ENCODE results near the gene THOC6.
"Not testable (repeated sequence)": the region's sequence is repeated elsewhere in the genome, so short reads cannot be mapped to it uniquely, and the experiment has no call there.

Gene THOC6

DNA sequence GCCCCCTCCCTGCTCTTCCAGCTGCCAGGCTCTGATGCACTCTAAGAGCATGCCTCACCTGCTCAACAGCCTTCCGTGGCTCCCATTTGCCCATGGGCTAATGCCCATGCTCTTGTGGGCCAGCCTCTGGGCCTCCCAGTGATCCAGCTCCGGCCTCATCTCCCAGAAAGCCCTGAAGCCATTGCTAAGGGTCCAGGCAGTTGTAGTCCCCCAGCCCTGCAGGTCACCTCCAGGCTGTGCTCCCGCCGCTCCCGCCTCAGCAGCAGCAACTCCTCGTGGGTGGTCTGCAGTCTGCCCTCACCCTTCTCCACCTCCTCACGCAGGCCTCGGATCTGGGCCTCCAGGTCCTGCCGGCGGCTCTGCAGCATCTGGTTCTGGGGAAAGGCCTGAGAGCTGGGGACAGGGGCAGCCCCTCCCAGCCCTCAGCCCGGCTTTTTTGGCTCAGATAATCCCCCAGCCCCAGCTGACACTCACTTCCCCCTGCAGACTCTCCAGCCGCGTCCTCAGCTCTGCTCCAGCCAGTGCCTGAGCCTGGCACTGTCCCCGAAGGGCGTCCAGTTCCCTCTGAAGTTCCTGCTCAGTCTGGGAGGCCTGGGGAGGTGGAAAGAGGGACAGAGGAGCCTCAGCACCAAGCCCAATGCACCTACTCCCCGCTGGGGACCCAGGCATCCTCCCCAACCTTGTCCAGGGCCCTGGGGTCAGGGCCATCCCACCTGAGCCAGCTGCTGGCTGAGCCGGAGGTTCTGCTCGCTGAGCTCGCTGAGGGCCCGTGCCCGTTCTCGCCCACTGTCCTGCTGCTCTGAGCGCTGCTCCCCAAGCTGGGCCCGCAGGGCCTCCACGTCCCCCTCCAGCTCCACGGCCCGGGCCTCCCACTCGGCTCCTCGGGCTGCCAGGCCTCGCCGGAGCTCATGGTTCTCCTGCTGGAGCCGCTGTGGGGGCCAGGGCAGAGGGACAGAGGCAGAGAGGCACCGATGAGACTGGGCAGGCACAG lies 6.7 kb downstream of the THOC6 start:
- DNase-seq = no peak

DNA sequence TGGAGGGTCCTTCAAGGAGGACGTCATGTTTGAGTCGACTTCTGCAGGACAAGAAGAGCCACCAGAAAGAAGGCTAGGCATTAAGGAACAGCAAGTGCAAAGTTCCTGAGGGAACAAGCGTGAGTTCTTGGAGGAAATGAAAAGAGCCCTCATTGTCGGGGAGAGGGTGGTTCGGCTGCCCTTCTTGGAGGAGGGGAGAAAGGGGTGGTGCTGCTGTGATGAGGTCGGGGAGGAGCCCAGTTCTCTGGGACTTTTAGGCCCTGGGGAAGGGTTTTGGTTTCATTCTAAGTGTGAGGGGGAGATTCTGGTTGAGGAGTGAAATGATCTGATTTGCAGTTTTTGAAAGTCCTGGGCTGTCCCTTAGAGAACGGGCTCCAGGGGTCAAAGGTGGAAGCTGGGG lies 8.8 kb downstream of the THOC6 start:
- no peak for DNase-seq

DNA sequence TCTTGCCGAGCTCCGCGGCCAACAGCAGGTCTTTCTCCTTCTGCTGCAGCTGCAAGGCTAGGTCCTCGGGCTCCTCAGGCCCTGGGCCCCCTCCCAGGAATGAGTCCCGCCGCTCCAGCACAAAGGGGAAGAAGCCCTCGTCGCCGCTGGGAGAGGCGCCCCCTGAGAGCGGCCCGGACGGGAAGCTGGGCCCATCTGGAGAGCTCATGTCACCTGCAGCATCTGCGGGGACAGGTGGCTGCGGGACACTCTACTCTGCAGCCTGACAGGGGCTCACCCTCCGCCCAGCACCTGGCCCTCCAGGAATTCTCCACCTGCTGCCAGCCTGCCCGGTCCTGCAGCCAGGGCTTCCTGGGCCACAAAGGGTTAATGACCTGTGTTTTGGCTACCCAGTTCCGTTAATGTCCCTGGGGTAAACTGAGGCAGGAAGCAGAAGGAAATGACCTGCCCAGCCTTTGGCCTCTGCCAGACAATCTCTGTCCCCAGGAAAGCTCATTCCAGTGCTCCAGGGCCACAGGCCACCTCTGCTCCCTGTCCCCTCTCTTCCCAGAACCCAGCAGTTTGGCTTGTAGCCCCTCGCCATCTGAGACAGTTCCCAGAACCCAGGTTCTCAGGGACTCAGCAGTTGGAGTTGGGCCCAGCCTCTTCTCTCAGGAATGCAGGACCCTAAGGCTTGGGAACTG lies 11.6 kb downstream of the THOC6 start:
- DNase-seq = no peak

DNA sequence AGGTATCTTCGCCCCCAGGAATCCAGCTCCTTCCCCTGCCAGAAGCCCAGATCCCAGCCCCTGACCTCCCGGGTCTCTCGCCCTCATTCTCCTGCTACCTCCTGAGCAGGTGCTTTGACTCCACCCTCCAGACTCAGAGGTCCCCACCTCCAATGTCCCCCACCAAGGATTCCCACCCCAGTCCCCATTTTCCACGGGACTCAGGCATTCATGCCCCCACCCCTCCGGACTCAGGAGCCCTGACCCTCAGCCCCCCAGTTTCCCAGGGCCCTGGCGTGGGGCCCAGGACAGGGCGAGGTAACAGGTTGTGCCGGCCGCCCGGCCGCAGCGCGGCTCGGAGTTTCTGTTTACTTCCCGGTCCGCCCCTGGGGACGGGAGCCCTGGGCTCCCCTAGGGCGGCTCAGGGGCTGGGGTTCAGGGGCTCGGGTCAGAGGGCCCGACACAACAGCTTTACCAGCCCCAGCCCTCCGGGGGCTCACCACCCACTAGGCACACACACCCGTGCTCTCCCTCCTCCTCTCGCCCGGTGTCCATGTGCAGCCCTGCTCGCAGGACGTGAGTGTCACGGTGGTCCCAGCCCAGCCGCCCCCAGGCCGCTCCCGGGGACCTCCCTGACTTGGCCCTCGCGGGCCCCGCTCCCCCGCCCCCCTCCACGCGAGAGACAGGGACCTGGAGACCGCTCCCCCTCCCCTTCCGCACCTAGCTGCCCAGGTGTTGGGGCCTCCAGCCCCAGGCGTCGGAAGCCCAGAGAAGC lies 12.3 kb downstream of the THOC6 start:
- no peak for DNase-seq

DNA sequence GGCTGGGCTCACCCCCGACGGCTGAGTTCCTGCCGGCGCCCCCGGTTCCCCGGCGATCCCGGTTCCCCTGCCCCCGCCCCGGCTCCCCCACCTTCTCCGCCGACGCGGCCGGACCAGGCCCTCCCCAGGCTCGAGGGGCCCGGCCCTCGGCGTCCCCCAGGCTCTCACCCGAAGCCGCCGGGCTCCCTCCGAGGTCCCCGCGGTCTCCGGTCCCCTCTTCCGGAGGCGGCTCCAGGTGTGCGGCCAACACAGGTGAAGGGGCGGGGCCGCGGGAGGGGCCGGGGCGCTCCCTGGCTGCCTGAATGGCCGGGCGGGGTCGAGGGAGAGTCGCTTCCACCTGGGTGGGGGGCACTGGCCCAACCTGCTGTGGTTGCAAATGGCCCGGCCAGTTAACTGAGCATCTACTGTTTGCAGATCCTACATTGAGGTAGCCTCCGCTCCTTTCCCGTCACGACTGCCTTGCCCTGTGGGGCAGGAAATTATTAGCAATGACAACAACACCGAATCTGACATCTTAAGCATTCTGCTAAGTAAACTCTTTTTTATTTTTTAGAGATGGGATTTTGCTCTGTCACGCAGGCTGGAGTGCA lies 13.0 kb downstream of the THOC6 start, which contains the start of gene BICDL2:
Gene BICDL2 (minus strand): TSS at position 219 of the 590 bp plus-strand sequence. CDS start 1,448 bp downstream, outside the sequence.
- DNase-seq = no peak

DNA sequence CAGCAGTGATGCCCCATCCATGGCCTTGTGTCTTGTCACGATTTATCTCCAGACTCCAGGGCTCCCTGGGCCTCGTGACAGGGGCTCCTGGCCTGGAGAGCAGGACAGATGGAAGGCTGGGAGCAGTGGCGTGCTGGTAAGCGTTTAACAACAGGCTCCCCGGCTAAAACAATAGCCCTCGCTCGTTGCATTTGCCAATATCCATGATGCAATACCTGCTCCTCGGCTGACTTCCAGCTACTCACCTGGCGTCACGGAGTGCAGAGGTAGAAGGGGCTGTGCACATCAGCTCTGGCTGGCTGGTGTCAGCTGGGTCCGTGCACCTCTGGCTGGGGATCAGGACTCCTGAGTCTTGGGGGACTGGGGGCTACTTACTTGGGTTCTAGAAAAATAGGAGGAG lies 14.4 kb downstream of the THOC6 start:
- no peak for DNase-seq

DNA sequence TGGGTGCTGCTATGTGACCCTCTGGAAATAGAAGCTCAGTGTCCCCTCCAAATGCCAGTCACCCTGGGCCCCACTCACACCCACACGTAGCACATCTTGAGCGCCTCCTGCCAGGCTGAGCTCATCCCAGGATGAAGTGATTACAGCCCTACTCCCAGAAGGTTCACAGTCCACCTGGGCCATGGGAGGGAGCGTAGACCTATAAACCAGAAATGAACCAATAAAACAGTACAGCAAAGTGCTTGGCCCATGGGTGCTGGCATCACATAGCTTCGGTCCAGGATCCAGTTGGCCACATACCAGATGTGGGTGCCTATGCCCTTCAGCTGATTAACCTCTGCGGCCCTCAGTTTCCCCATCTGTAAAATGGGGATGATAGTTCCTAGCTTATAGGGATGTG lies 15.1 kb downstream of the THOC6 start:
- DNase-seq = no peak

DNA sequence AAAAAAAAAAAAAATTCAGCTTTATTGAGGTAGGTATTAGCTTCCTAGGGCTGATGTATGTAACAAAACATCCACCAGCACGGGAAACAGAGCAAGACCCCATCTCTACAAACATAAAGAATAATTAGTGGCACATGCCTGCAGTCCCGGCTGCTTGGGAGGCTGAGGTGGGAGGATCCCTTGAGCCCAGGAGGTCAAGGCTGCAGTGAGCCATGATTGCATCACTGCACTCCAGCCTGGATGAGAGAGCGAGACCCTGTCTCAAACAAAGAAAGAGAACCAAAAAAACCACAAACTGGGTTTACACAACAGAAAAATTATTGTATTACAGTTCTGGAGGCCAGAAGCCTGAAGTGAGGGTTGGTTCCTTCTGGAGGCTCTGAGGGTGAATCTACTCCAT lies 18.5 kb downstream of the THOC6 start:
- DNase-seq = no peak

DNA sequence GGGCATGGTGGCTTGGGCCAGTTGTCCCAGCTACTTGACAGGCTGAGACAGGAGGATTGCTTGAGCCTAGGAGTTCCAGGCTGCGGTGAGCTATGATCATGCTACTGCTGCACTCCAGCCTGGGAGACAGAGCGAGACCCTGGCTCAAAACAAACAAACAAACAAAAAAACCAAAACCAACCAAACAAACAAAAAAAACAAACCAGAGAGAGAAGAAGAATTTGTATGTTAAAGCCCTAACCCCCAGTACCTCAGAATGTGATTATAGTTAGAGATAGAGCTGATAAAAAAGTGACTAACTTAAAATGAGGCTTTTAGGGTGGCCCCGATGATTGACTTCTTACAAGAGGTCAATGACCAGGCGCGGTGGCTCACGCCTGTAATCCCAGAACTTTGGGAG lies 20.9 kb downstream of the THOC6 start:
- DNase-seq = no peak

DNA sequence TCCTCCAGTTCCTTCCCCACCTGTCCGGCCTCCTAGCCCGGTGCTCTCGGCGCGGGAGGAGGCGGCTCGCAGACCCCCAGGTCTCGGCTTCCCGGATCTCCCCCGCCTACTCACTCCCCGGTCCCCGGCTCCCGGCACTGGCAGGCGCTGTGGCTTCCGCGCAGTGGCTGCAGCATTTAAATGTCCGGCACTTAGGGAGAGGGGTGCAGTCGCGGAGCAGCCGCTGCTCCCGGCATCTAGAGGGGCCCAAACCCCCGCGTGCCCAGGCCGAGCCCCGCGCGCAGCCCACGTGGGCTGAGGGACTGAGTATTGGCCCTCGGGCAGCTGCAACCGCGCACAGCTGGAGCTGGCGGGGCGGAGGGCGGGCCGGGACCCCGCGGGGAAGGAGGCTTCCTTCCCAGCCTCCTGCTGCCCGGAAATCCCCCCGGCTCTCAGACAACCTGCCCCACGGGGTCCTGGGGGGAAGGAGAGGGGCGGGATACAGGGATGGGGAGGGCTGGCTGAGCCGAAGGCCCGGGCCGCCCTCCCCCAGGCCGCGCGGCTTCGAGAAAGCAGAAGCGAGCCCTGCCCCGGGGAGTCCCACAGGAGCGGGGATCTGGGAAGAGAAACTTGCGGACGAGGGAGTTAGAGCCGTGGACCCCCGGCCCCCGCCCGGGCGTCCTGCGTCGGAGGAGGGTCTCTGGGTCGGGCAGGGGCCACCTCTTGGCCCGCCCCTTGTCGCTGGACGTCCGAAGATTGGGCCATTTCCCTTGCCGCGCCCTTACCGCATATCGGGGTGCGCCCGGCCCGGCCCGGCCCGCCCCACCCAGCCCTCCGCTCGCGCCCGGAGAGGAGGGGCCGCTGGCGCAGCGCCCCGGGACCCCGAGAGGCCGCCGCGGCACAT lies 22.2 kb downstream of the THOC6 start, which contains the start of gene MMP25:
Gene MMP25 (plus strand): TSS at position 804 of the 883 bp plus-strand sequence. CDS start 357 bp downstream, outside the sequence.
- no peak for DNase-seq

DNA sequence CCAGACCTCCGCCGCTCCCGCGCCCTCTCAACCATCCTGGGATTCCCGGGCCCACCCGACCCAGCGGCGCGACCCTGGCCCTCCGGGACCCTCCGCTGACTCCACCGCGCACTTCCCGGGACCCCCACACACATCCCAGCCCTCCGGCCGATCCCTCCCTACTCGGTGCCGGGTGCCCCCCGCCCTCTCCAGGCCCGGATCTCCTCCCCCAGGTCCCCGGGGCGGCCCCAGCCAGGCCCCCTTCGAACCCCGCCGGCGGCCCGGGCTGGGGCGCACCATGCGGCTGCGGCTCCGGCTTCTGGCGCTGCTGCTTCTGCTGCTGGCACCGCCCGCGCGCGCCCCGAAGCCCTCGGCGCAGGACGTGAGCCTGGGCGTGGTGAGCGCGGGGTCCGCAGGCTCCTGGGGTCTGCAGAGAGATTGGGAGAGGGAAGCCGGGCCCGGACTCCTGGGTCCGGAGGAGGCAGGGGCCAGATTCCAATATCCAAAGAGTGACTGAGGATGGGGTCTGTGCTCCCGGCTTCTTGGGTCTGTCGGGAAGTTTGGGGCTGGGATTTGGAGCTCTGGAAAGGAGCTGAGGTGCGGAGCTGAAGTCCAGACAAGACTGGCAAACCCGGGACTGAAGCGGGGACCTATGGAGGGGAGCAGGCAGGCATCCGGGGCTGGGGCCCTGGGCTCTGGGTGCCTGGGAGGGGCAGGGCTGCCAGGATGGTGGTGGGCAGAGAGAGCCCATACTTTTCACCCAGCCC lies 23.0 kb downstream of the THOC6 start:
- no peak for DNase-seq

DNA sequence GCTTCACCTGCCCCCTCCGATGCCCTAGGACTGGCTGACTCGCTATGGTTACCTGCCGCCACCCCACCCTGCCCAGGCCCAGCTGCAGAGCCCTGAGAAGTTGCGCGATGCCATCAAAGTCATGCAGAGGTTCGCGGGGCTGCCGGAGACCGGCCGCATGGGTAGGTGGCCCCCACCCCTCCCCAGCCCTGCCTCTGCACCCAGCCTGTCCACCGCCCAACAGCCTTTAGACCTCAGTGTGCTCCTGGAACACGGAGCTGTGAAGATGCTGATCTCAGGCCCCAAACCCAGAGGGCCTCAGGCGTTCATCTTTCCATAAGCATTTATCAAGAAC lies 23.5 kb downstream of the THOC6 start:
- DNase-seq = no peak

DNA sequence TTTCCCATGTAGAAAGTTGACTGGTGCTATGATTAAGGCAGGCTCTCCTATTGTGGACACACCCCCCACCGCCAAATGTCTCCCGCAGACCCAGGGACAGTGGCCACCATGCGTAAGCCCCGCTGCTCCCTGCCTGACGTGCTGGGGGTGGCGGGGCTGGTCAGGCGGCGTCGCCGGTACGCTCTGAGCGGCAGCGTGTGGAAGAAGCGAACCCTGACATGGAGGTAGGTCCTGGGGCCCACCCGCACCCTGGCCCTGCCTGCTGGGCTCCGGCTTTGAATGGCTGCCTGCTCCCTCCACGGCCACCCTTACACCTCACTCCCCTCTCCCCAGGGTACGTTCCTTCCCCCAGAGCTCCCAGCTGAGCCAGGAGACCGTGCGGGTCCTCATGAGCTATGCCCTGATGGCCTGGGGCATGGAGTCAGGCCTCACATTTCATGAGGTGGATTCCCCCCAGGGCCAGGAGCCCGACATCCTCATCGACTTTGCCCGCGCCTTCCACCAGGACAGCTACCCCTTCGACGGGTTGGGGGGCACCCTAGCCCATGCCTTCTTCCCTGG lies 26.2 kb downstream of the THOC6 start:
- DNase-seq = no peak

DNA sequence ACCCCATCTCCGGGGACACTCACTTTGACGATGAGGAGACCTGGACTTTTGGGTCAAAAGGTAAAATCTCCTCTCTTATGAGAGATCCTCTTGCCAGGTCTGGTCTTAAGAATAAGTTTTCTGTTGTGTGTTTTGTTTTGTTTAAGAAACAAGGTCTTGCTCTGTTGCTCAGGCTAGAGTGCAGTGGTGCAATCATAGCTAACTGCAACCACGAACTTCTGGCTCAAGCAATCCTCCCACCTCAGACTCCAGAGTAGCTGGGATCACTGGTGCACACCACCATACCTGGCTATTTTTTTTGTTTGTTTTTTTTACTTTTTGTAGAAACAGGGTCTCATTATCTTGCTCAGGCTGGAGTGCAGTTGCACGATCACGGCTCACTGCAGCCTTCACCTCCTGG lies 26.7 kb downstream of the THOC6 start:
- no peak for DNase-seq

DNA sequence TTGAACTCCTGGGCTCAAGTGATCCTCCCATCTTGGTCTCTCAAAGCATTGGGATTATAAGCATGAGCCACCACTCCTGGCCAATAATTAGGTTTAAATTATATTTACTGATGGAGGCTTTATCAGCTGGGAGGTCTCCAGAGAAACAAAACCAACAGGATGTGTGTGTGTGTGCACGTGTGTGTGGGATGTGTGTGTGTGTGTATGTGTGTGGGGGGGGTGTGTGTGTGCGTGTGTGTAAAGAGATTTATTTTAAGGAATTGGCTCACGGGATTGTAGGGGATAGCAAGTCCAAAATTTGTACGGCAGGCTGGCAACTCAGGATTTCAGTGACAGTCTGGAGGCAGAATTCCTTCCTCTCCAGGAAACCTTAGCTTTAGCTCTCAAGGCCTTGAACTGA lies 27.2 kb downstream of the THOC6 start:
- DNase-seq = no peak

DNA sequence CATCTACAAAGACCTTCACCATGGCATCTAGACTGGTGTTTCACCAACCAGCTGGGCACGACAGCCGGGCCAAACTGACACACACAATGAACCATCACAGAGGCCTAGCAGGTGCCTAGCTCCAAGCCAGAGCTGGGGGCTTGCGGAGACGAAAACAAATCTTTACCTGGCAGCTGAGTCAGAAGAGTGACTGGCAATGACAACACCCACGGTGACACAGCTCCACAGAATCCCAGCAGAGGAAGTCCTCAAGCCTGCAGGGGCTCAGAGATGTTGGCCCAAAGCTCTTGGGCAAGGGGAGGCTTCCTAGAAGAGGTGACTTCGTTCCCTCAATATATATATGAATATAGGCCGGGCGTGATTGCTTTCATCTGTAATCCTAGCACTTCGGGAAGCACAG lies 27.7 kb downstream of the THOC6 start:
- DNase-seq = no peak

DNA sequence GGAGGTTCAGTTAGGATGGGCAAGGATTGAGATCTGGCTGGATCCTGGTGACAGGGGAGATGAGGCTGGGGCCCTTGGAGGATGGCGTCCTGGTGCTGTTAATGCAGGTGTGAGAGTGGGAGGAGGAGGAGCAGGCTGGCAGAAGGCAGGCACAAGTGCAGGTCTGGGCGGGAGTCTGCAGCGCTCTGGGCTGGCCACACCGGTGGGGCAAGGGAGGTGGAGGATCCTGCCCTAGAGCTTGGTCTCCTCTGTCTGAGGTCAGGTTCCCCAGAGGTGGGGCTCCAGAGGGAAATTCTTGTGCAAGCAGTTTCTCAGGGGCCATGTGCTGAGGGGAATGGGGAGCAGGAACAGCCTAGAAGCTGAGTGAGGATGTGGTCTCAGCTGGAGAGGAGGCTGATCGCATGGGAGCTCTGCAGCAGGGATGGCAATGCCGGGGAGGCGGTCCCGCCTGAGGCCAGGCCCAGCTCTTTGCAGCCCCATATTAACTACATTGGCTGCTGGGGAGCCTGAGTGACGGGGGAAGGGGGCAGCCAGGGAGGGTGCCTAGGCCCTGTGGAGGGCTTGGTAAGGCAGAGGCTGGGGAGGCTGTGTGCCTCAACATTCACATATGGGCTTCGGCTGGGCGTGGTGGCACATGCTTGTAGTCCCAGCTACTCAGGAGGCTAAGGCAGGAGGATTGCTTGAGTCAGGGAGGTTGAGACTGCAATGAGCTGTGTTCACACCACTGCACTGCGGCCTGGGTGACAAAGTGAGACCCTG lies 28.9 kb downstream of the THOC6 start:
- DNase-seq = not testable (repeated sequence)

DNA sequence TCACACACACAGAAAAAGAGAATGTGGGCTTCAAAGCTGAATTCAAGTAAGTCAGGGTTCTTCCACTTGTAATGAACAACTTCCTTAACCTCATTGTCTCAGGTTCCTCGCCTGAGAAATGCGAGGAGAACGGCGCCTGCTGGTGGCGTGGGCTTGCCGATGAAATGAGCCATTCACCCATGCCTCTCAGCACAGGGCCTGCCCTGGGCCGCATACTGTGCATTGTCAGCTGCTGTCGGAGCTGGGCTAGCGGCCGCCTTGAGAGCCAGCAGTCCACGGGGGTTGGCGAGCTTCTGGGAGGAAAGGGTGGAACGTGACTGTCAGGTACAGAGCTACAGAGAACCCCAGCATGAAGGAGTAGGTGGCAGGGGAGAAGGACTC lies 29.5 kb downstream of the THOC6 start:
- DNase-seq = not testable (repeated sequence)

DNA sequence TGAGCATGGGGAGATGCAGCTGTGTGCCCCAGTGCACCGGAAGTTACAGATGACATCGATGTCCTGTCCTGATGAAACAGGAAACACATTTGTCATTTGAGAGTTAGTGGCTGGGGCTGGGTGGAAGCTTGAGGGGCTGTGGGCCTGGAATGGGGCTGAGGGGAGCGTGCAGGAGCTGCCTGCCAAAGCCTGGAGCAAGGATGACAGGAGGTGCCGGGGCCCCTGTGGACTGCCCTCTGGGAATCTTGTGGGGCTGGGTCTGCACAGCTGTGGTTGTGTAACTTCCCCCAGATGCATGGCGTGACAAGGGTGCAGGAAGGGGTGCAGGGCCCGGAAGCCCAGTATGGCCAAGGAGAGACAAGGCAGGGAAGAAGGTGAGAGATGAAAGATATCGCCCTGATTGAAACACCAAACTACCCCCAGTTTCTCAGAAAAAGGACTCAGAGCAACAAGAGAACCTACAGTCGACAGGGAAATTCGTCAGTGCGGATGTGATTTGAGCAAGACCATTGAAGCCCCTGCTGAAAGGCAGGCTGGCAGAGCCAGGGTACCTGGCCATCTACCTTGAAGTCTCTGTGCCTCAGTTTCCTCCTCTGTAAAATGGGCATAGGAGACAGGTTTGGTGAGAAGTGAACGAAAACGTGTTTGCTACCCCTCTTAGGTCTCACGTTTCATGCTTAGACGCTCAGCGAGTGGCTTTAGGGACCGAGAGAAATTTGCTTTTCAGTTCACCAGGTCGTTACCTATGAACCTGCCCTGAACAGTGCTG lies 31.3 kb downstream of the THOC6 start:
- DNase-seq = no peak
